HG03139 (cell line): ENCODE data around the gene DLST.

Experiments
- ATAC-seq: cut with Tn5 transposase; IDR thresholded peaks from one replicate; pipeline ENCODE4 v1.9.1; 2021; ENCODE audit not compliant: unreplicated experiment

DLST gene

DNA sequence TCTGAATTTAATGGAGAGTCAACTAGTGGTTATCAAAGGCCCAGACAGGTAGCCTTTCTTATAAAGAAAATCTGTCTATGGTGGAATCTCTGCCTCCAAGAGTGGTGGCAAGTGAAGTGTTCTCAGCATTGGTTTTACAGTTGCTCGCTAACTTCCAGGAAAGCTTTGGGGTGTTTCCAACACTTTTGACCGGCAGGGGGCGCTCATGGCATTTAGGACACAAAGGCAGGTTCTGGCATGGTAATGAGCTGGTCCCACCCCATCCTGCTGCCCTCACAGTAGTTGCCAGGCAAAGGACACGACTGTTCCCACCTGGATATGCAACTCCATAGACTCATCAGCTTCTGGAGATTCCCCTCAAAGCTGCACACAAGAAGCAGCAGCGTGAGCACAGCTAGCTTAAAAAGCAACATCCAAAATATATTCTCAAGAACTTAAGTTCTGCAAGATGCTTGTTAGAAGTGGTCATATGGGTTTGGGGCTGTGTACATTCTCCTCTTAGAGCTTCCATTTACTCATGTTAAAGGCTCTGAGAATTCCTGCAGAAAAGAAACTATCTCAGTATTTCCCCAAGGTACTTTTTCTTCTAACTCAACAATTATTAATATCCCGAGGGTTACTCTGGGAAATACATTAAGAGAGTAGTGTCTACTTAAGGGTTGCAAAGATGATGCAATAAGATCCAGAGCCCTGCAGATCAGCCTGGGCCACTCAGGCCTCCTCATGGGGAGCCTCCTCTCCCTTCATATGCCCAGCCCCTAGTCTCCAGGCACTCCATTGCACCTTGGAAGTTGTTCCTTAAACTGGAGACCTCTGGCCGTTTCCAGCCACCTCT, 20.6 kb upstream of the DLST start:
- ATAC-seq = no peak

GRCh38 chr14:74861734-74862090, 20.0 kb upstream of the DLST start:
- ATAC-seq = no peak

DNA sequence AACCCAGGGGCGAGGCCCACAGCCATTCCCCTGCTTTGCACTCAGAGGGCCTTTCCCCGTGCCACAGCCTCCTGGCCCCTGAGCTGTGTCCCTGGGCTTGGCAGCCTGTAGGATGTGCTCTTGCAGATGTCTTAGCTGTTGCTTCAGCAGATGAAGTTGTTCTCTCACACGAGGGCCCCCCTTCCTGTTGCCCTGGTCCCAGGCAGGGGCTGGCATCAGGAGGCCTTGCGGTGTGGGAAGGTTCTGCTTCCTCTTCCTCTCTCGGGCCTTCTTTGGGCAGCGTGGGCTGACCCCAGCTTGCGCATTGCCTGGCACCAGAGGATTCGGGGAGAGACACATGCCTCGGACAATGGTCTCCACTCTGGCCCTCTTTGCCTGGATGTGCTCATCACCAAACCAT, 18.4 kb upstream of the DLST start:
- no peak for ATAC-seq

DNA sequence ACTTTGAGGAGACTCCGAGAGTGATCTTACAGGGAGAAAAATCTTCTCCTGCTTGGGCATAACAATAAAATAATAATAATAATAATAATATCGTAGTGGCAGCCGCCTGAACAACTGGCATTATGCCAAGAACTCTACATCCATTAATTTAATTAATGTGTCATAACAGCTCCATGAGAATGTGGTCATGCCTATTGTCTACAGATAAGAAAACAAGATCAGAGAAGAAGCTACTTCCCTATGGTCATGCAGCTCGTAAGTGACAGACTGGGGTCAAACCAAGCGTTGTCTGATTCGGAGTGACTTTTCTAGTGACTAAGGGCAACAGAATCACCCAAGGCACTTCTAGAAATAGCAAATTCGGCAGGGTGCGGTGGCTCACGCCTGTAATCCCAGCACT, 17.5 kb upstream of the DLST start:
- ATAC-seq = no peak

GRCh38 chr14:74865156-74865555, 16.6 kb upstream of the DLST start:
- ATAC-seq = no peak

- ATAC-seq = no peak
Observed at GRCh38 chr14:74866708-74867389, 14.9 kb upstream of the DLST start.

DNA sequence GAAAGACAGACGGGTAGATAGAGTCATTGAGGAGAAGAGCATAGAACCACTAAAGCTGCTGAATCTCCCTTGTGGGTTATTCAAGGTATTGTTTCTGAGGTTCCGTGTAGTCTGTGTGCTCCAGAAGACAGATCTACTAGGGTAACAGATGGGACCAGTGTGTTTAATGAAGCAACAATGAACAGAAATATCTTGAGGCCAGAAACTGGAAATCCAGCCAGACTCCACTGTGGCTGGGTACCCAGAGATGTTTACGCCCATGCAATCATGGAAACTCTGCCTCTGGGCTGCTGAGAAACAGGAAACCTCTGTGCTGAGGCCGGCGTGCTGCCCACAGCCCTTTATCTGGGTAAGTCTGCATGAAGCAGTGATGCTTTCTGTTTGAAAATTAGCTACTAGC, 14.0 kb upstream of the DLST start:
- ATAC-seq = no peak

DNA sequence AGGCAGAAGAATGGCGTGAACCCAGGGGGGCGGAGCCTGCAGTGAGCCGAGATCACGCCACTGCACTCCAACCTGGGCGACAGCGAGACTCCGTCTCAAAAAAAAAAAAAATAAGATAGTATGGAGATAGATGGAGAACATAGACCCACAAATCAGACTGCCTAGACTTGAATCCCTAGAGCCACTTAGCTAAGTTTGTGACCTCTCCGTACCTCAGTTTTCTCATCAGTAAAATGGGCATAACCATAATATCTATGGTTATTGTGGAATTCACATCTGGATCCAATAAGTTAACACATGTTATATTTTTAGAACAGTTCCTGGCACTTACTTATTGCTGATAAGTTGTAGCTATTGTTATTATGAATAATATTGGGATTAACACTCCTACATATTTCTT, 13.0 kb upstream of the DLST start:
- no peak for ATAC-seq

GRCh38 chr14:74871819-74872218, 9.9 kb upstream of the DLST start:
- ATAC-seq = no peak

DNA sequence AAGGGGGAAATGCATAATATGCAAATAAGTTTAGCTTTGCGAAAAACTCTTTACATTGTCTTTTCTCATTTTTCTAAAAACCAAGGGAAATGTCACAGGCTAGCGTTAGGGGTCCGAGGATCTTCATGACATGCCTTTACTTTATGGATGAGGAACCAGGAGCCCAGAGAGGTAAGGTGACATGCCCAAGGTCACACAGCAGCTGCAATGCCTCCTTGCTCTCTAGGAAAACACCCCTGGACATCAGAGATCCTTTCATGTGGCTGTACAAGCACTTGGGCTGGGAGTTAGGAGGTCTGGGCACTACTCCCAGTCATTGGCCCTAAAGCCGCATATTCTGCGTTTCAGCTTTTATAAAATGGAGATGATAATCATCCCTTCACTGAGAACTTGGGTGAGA, 6.5 kb upstream of the DLST start:
- ATAC-seq = no peak

GRCh38 chr14:74875941-74876913, 5.5 kb upstream of the DLST start, which contains the start of gene PROX2:
Gene PROX2 (minus strand): TSS chr14:74876145. CDS start chr14:74863834, 12,311 bp downstream.
- no peak for ATAC-seq

DNA sequence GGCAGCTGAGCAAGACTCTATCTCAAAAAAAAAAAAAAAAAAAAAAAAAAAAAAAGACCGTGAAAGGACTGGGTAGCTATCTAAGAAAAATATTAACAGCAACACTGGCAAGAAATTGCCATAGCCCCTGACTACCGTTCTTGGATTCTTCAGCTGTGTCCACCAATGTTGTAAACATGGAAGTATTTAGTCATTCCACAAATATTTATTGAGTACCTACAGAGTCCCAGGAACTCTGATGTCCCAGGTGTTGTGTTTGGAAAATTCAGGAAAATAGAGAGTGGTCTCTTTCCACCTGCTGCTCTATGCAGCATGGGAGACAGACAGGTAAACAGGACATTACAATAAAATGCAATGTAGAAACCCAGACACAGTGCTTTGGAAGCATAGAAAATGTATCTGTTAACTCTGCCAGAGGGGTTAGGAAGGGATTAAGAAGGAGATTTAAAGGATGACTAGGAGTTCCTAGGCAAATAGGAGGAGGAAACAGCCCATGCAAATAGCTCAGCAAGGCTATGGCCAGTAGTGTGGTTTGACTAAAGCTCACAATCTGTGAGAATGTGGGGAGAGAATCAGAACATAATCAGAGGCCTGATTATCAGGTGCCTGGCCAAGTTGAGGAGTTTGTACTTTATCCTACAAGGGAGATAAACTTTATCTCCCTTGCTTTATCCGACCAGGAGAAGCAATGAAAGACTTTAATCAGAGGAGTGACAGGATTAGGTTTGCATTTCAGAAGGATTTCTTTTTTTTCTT, 2.1 kb upstream of the DLST start:
- no peak for ATAC-seq

GRCh38 chr14:74882103-74882920, 596 bp downstream of the DLST start:
- ATAC-seq = peak; percentile 29

DNA sequence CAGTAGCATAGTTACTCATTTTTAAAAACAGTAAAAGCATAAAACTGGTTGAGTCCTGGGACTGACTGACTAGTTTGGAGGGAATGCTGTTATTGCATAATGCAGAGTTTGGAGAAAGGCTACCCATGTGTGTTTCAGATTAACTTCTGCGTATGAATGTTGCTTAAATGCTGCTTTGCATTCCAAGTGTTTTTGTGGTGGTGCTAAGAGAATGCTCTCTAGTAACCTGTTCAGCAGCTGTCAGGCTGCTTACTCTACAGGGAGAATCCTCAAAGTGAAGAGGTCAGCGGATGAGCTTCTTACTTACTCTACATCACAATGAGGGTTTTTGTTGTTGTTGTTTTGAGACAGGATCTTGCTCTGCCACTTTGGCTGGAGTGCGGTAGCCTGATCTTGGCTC, 4.3 kb downstream of the DLST start:
- no peak for ATAC-seq

GRCh38 chr14:74888164-74889158, 6.7 kb downstream of the DLST start:
- no peak for ATAC-seq

- no peak for ATAC-seq
Observed at GRCh38 chr14:74890262-74890661, 8.5 kb downstream of the DLST start.

- ATAC-seq = no peak
Observed at GRCh38 chr14:74891870-74892269, 10.2 kb downstream of the DLST start.

DNA sequence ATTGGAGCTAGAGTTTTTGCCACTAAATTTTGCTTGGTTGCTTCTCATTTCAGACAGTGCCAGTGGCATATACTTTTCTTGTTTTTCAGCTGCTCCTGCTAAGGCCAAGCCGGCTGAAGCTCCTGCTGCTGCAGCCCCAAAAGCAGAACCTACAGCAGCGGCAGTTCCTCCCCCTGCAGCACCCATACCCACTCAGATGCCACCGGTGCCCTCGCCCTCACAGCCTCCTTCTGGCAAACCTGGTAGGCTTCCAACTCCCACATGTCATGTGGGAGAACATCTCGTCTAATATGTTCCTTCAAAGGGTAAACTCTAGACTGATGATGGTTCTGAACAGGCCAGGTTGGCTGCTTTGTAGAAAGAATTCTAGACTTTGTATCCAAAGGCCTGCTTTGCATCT, 11.0 kb downstream of the DLST start:
- ATAC-seq = no peak
